Common myeloid progenitor, CD34-positive (primary cell): Measurements from ENCODE around the gene ZGPAT.
A peak's percentile ranks its signal among the peaks of the same experiment; 100 is the strongest.

Source experiments
- CTCF ChIA-PET: fragments of 350-600 bp; sonication (Branson Sonifier 250); formaldehyde crosslinking; loops from one replicate; lab custom pipeline; 2021; ENCODE audit warnings: antibody characterized with exemption; lab: Charles Lee
- POLR2A ChIA-PET: fragments of 350-600 bp; sonication (Branson Sonifier 250); formaldehyde crosslinking; loops from one replicate; lab custom pipeline; 2021; ENCODE audit warnings: antibody characterized with exemption; lab: Charles Lee
- DNase-seq, 3 donors: peaks; one replicate each; pipeline versions ENCODE4 v3.0.0 to v3.0.0-alpha.2; 2013
- H3K27ac ChIP-seq, 2 experiments: 1 replicate in 1 of 2; 2 replicates in 1 of 2; pipeline ENCODE4 v1.7.0; 2013; ENCODE audit warnings: inconsistent platforms in 2 of 2, low read length in 2 of 2, mild to moderate bottlenecking in 2 of 2, low read depth in 1 of 2, moderate library complexity in 1 of 2; ENCODE audit not compliant: severe bottlenecking in 2 of 2, insufficient read depth in 1 of 2, poor library complexity in 1 of 2
- H3K27me3 ChIP-seq, 5 experiments: replicated peaks in 2 of 5; 1 replicate in 3 of 5; 2 replicates in 2 of 5; pipeline versions ENCODE4 v1.6.1 to v1.7.0; 2013; ENCODE audit warnings: low read length in 4 of 5, mild to moderate bottlenecking in 2 of 5, moderate library complexity in 2 of 5, inconsistent platforms in 1 of 5; ENCODE audit not compliant: insufficient read depth in 5 of 5, control insufficient read depth in 4 of 5
- H3K36me3 ChIP-seq, 4 experiments: 1 replicate in 2 of 4; 2 replicates in 2 of 4; pipeline versions ENCODE4 v1.6.1 to v1.7.0; 2013; ENCODE audit warnings: low read length in 3 of 4, control low read depth in 1 of 4, mild to moderate bottlenecking in 1 of 4; ENCODE audit not compliant: control insufficient read depth in 4 of 4, insufficient read depth in 4 of 4
- H3K4me1 ChIP-seq, 4 experiments: 1 replicate in 3 of 4; 2 replicates in 1 of 4; pipeline versions ENCODE4 v1.6.1 to v1.7.1; 2013; ENCODE audit warnings: low read length in 3 of 4, mild to moderate bottlenecking in 3 of 4, control low read depth in 1 of 4, inconsistent platforms in 1 of 4, moderate library complexity in 1 of 4; ENCODE audit not compliant: control insufficient read depth in 4 of 4, insufficient read depth in 4 of 4; ENCODE audit errors: control extremely low read depth in 1 of 4
- H3K4me3 ChIP-seq, 7 experiments: 1 replicate in 4 of 7; 2 replicates in 3 of 7; pipeline versions ENCODE4 v1.5.1 to v1.7.0; 2013; ENCODE audit warnings: mild to moderate bottlenecking in 7 of 7, low read length in 6 of 7, moderate library complexity in 6 of 7, inconsistent platforms in 2 of 7, low read depth in 2 of 7, control low read depth in 1 of 7; ENCODE audit not compliant: insufficient read depth in 4 of 7, control insufficient read depth in 1 of 7; ENCODE audit errors: extremely low read depth in 1 of 7
- H3K9me3 ChIP-seq, 5 experiments: 1 replicate in 4 of 5; 2 replicates in 1 of 5; pipeline versions ENCODE4 v1.6.1 to v1.7.1; 2013; ENCODE audit warnings: low read length in 4 of 5, mild to moderate bottlenecking in 2 of 5, inconsistent platforms in 1 of 5, low read depth in 1 of 5, moderate library complexity in 1 of 5; ENCODE audit not compliant: control insufficient read depth in 4 of 5, insufficient read depth in 2 of 5; ENCODE audit errors: control extremely low read depth in 1 of 5
- WGBS: methylation state at CpG from one replicate; pipeline ENCODE4 v1.1.5; 2013; ENCODE audit not compliant: insufficient coverage; 5-methylcytosine and 5-hydroxymethylcytosine counted together

The ZGPAT gene

GRCh38 chr20:63693083-63693732 is 14.6 kb upstream of the ZGPAT start:
- WGBS: 100% methylated on average over 7 of the region's 10 CpGs
- H3K4me3 ChIP-seq: no peak overlapping the region
- peaks cover 0 to 21% (median 19%) of the 10 kb centered on the region in 4 experiments for H3K4me1 ChIP-seq
- POLR2A ChIA-PET: no interaction called here
- DNase-seq: no peak
- CTCF ChIA-PET: no interaction called here
- no peaks in the 10 kb centered on the region for H3K27me3 ChIP-seq
- no peaks in the 10 kb centered on the region for H3K9me3 ChIP-seq
- H3K27ac ChIP-seq: no peak overlapping the region
- H3K36me3 ChIP-seq: peaks cover 0 to 28% (median 0%) of the 10 kb centered on the region in 4 experiments

DNA sequence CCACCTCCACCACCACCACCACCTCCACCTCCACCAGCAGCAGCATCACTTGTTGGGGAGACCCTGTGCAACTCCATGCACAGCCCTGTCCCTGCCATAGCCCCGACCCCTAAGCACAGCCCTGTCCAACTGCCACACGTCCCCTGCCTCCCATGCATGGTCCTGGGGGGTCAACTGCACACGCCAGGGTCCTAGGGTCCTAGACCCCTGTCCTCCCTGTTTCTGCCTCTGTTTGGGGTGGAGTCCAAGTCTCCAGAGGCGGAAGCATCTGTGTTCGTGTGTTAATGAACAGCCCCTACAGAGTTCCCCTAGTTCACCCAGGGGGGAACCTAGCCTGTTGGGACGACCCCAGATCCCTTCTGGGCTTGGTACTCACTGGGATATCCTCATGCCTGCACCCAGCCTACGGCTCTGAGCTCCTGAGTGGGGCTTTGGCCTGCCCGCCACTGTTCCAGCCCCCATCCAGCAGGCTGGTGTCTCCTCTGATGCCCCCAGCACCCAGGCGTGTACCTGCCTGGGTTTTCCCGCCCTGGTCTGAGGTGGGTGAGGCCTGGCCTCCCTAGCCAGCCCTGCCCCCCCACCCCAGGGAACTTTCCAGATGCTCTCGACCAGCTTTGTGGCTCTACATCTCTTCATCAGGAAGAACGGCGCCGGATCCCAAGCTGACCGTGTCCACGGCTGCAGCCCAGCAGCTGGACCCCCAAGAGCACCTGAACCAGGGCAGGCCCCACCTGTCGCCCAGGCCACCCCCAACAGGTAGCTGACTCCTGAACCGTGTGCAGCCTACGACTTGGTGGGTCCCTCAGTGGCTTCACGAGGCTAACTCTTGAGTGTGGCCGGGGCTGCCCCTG is 13.9 kb upstream of the ZGPAT start:
- no peak overlapping the region for H3K4me3 ChIP-seq
- no peak overlapping the region for H3K27ac ChIP-seq
- H3K9me3 ChIP-seq: no peaks in the 10 kb centered on the region
- POLR2A ChIA-PET: no interaction called here
- CTCF ChIA-PET: no interaction called here
- H3K4me1 ChIP-seq: peaks cover 0 to 21% (median 19%) of the 10 kb centered on the region in 4 experiments
- peak in 2 of 3 donors; percentile 58 to 60 for DNase-seq
- H3K27me3 ChIP-seq: no peaks in the 10 kb centered on the region
- 97% methylated on average over 21 of the region's 21 CpGs for WGBS
- peaks cover 0 to 28% (median 0%) of the 10 kb centered on the region in 4 experiments for H3K36me3 ChIP-seq

- Histone ChIP-seq H3K27ac (no peak overlapping the region), H3K9me3 (no peaks in the 10 kb centered on the region), H3K4me3 (no peak overlapping the region), H3K36me3 (peaks cover 0 to 28% (median 0%) of the 10 kb centered on the region in 4 experiments), H3K27me3 (no peaks in the 10 kb centered on the region), H3K4me1 (peaks cover 0 to 21% (median 19%) of the 10 kb centered on the region in 4 experiments)
- ChIA-PET POLR2A (no interaction called here), CTCF (interaction anchor here (1.4 kb wide), 1 partner anchor 124 kb away, joined by 3 read pairs; no protein-coding TSS in a partner anchor)
- 96% methylated on average over 33 of the region's 37 CpGs for WGBS
- DNase-seq: no peak
These were observed 13.0 kb upstream of the ZGPAT start for GRCh38 chr20:63694584-63695423.

DNA sequence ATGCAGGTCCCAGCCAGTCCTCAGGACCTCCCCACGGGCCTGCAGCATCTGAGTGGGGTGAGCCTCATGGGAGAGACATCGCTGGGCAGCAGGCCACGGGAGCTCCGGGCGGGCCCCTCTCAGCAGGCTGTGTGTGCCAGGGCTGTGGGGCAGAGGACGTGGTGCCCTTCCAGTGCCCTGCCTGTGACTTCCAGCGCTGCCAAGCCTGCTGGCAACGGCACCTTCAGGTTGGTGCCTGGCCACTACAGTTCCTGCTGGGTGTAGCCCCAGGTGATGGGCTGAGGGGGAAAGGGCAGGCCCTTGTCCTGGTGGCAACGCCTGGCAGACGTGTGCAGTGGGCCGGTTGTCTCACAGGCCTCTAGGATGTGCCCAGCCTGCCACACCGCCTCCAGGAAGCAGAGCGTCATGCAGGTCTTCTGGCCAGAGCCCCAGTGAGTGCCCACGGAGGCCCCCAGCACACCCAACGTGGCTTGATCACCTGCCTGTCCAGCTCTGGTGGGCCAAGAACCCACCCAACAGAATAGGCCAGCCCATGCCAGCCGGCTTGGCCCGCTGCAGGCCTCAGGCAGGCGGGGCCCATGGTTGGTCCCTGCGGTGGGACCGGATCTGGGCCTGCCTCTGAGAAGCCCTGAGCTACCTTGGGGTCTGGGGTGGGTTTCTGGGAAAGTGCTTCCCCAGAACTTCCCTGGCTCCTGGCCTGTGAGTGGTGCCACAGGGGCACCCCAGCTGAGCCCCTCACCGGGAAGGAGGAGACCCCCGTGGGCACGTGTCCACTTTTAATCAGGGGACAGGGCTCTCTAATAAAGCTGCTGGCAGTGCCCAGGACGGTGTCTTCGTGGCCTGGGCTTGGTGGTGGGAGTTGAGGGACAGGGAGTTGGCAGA is 12.2 kb upstream of the ZGPAT start:
- peaks cover 0 to 21% (median 19%) of the 10 kb centered on the region in 4 experiments for H3K4me1 ChIP-seq
- 79% methylated on average over 19 of the region's 25 CpGs for WGBS
- ChIA-PET CTCF (interaction anchor here (0.6 to 1.4 kb wide), 2 partner anchors 123 to 171 kb away, joined by 3 read pairs; no protein-coding TSS in a partner anchor), POLR2A (interaction anchor here (1.0 kb wide), 1 partner anchor 13 kb away, joined by 3 read pairs; no protein-coding TSS in a partner anchor)
- DNase-seq: no peak
- H3K4me3 ChIP-seq: peak overlapping the region in 3 of 7 experiments; percentile 64 to 78 (median 65)
- H3K27ac ChIP-seq: no peak overlapping the region
- H3K9me3 ChIP-seq: no peaks in the 10 kb centered on the region
- H3K36me3 ChIP-seq: peaks cover 0 to 28% (median 3%) of the 10 kb centered on the region in 4 experiments
- H3K27me3 ChIP-seq: no peaks in the 10 kb centered on the region

DNA sequence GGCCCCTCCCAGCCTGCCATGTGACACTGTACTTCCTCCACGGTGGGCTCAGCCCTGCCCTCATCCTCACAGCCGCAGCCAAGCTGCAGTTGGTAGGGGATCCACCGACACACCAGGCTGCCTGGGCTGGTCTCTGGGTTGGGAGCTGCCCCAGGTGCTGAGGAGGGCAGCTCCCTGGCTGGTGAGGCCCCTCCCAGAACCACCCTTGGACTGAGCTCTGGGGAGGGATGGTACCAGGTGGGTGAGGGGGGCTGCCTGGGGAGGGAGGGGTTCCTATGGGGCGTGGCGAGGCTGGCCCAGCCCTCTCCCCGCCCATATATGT is 11.6 kb upstream of the ZGPAT start:
- peak; percentile 69 to 95 (median 94) for DNase-seq
- peaks cover 0 to 21% (median 19%) of the 10 kb centered on the region in 4 experiments for H3K4me1 ChIP-seq
- no peaks in the 10 kb centered on the region for H3K9me3 ChIP-seq
- 0% methylated on average over 1 of the region's 6 CpGs for WGBS
- POLR2A ChIA-PET: interaction anchor here (1.0 kb wide), 1 partner anchor 13 kb away, joined by 3 read pairs; no protein-coding TSS in a partner anchor
- CTCF ChIA-PET: interaction anchor here (1.4 kb wide), 1 partner anchor 122 kb away, joined by 3 read pairs; no protein-coding TSS in a partner anchor
- H3K27me3 ChIP-seq: no peaks in the 10 kb centered on the region
- no peak overlapping the region for H3K27ac ChIP-seq
- peak overlapping the region in 5 of 7 experiments; percentile 47 to 78 (median 64) for H3K4me3 ChIP-seq
- H3K36me3 ChIP-seq: peaks cover 0 to 28% (median 3%) of the 10 kb centered on the region in 4 experiments
